HTERT RPE-1 (cell line): ENCODE data around the gene AGGF1.
"Not testable (repeated sequence)": the region's sequence is repeated elsewhere in the genome, so short reads cannot be mapped to it uniquely, and the experiment has no call there.

Source experiments
- in situ Hi-C: fragments of 300-500 bp; cut with MboI; formaldehyde crosslinking; loops from 4 replicates; pipeline ENCODE4 v1.14.3; 2020; ENCODE audit warnings: low sequenced_read_pairs

Gene AGGF1

DNA sequence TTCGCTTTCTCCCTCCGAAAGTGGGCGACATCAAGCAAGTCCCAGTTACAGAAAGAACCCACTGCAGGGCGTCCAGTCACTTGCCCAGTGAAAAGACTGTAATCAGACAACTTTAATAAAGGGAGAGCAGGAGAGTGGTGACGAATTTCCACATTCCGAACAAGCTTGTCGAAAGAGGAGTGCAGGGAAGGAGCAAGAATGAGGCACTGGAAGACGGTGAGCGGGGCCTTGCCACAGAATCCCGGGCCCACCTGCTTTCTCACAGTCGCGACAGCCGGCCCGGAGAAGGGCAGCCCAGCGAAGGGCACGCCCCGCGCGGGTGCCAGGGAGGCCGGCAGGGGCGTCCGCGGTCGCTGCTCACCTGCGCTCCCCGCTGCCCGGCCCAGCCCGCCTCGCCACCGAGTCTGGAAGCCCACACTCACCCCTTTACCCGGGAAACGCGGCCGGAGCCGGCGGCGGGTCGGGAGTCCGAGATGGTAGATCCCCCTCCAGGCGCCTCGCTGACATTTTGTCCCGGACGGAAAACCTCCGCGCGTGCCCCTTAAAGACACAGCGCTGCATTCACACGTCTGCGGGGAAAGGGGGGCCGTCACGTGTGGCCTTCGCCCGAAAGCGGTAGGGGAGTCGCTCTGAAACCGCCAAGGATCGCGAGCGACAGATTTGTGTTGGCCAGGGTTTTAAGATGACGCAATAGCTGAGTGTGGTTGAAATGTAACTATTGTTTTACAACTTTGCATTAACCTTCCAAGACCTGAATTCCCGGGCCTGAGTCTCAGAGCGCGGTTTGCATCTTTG lies 56.7 kb downstream of the AGGF1 start, which contains the start of gene ZBED3:
Gene ZBED3 (minus strand): TSS at position 597 of the 795 bp plus-strand sequence. CDS start 9,407 bp downstream, outside the sequence.
- in situ Hi-C loops, result no loop called here

DNA sequence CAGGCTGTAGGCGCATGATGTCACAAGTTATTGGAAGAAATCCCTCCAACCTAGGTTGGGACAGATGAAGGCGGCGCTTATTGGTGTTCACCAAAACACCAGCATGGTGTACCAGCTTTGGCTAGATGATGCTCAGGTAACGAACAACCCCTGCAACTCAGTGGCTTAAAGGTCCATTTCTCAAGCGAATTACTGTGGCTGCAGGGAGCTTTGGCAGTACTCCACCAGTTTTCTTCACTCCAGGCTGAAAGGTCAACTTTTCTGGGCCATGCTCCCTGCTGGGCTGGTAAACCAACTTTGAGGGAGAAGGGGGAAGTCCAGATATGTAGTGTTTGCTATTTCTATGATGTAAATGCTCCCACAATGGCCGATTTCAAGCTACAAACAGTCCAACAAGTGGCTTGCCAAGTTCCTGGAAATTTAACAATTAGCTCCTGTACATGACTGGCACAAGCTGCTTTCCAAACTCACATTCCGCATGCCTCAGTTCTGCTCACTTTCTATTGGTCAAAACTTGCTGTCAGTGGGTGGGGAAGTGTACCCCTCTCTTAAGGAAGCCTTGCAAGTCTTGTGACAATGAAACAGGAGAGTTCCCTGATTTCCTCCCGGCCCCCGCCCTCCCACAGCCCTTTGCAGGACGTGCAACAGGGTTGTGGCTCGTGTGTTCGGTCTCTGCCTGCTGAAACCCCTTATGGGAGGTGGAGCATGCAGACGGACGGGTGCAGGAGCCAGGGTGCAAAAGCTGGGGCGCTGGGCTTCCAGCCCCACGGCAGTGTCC lies 57.5 kb downstream of the AGGF1 start:
- in situ Hi-C loops, result no loop called here

- in situ Hi-C loops, result no loop called here
These were observed 65.0 kb downstream of the AGGF1 start for GRCh38 chr5:77095189-77095588.

DNA sequence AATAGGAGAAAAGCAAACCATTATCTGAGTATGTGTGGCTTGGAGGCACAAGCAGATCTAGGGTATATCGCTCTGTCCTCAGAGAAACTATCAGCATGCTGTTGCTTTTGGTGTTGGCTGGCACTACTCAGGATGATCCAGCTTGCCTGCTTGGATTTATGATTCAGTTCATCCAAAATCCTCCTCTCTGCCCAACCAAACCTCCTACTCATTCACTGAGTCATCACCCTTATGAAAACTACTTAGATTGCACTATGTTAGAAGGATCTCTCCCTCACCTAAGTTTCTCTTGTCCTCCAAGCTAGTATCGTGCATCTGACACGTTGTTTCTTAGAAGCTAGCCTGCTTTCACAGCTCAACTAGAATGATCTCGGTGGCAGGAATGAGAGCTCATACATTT lies 71.1 kb downstream of the AGGF1 start:
- in situ Hi-C loops, result no loop called here

- in situ Hi-C loops, result no loop called here
These were observed 72.3 kb downstream of the AGGF1 start for GRCh38 chr5:77102549-77102948.

- in situ Hi-C loops, result no loop called here
These were observed 73.3 kb downstream of the AGGF1 start for GRCh38 chr5:77103457-77103856.

DNA sequence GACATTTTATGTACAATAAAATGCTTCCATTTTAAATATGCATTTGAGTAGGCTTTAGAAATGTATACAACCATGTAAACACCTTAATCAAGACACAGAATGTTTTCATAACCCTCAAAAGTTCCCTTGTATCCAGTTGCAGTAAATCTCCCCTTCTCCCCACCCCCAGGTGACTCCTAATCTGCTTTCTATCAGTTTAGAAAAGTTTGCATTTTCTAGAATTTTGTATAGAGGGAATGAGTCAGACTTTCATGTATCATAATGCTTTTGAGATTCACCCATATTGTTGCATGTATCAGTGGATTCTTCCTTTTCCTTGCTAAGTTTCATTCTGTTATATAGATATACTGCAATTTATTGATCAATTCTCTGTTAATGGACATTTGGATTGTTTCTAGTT lies 74.6 kb downstream of the AGGF1 start:
- in situ Hi-C loops, result no loop called here

DNA sequence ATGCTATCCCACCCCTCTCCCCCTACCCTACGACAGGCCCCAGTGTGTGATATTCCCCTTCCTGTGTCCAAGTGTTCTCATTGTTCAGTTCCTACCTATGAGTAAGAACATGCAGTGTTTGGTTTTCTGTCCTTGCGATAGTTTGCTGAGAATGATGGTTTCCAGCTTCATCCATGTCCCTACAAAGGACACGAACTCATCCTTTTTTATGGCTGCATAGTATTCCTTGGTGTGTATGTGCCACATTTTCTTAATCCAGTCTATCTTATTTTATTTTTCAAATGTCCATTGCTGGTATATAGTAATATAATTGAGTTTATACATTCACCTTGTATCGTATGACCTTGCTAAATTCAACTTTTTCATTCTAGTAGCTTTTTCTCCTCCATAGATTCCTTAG lies 76.8 kb downstream of the AGGF1 start:
- in situ Hi-C loops, result not testable (repeated sequence)
